CD4-positive, alpha-beta T cell treated with Interleukin-10 for 1 hour (primary cell): ENCODE data around the gene SORL1-AS1.
A peak's percentile ranks its signal among the peaks of the same experiment; 100 is the strongest.

Experiments
- DNase-seq: peaks from one replicate; pipeline ENCODE4 v3.0.0-alpha.2; 2020

SORL1-AS1 gene

DNA sequence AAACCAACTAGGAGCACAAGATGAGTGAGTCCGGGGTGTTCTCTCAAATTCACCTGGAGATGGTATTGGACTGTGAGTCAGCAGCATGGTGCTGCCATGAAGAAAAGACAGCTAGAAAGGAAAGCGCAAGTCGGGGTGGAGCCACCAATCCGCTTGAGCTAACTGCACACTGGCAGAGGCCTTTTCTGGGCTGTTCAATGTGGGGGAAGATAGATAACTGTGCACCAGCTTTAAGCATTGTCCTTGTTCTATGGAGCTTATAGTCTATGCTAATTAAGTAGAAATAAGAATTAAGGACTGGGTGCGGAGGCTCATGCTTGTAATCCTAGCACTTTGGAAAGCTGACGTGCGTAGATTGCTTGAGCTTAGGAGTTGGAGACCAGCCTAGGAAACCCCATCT lies 21.9 kb upstream of the SORL1-AS1 start:
- no peak for DNase-seq

DNA sequence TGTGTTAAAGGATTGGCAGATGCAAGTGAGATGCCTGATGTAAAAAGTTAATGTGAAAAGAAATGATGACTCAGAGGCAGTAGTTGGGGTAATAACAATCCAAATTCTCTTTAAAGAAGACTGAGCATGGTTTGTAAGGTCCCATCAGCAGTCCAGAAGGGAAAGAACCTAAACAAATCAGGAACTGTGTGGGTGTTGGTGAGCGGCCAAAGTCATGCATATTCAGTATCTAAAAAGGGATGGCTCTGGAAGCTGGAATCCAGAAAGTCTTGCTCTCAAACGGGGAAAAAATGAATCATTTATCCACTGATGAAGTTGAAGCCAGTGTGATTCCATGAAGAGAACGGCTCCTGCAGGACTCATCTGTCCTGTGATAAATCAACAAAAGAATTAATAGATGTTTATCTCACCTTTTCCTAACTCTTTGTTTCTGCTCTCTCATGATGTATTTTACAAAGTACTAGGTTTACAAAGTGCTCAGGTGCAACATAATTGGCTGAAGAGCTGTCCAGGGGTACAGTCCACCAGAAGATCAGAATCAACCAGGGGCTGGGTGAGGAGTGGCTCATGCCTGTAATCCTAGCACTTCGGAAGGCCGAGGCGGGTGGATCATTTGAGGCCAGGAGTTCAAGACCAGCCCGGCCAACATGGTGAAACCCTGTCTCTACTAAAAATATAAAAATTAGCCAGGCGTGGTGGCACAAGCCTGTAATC lies 20.5 kb upstream of the SORL1-AS1 start:
- no peak for DNase-seq

DNA sequence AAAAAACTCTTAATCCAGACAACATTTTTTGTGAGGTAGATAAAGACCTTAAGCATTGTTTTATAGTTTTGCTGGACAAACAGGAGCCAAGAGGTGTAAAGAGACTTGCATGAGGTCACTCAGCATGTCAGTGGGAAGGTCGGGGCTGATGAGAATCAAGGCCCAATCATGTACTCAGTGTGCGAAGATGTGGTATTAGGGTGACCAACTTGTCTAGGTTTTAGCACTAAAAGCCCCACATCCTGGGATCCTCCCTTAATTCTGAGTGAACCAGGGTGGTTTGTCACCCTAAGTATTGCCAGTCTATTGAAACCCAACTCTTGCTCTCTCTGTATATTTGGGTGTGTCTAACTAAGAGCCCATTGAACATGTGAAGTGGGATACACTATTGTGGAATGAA lies 19.5 kb upstream of the SORL1-AS1 start:
- no peak for DNase-seq

DNA sequence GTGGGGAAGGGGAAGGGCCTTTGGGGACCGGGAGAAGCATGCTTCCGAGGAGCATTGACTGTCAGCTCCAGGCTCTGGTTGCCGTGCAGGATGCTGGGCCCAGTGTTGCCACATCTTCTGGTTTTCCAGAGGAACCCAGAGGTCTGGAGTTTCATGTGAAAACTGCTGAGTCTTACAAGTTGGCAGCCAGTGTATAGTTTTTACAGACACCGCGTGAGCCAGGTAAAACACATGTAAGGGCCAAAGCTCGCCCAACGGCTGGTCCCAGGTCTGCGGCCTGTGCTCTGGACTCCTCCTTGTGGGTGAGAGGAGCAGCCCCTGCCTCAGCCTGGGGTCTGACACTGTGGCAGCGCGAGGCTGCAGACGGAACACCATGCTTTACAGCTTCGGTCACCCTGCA lies 18.4 kb upstream of the SORL1-AS1 start:
- no peak for DNase-seq

DNA sequence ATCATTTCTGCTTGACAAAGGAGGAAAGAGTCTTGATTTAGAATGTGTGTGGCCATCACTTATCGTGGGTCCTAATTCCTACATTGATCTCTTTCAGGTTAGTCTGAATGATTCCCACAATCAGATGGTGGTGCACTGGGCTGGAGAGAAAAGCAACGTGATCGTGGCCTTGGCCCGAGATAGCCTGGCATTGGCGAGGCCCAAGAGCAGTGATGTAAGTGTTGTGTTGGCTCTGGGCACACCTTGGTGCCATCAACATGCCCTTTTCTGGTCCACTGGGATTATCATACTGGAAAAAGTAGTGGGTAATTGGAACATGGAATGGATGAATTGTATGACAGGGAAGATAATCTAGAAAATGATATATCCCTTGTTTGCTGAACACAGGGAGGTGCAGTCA lies 17.1 kb upstream of the SORL1-AS1 start:
- no peak for DNase-seq

DNA sequence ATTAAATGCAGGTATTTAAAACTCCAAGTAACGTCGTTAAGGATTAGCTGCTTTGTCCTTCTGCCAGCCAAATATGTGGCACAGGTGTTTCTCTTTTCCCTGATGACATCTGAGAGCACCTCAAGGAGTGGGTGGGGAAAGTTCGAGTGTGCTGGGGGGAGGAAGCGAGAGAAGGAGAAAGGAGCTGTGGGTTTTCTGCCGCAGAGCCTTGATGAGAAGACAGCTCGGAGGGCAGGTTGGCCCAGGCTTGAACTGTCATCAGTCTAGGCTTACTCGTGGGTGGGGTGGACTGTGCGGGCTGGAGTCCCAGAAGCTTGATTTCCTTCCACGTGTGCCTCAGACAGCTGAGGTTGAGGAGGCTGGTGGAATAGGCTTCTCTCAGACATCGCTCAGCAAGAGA lies 15.2 kb upstream of the SORL1-AS1 start:
- peak; percentile 77 for DNase-seq

DNA sequence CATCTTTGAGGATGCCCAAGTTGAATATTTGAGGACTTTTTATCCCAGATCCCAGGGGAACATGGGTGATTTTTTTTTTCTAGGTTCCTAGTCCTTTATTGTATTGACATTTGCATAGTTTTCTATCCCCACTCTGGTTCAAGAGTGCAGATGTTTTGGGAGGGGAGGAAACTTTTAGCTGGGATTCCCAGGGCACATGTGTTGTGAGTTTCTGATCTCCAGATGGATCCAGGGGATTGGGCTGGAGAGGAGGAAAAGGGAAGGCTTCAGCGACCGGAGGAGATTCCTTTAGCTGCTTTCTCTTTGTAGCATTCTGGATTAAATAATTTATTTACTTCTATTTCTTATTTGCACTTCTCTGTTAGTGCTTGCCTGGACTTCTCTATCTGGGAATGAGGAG lies 14.7 kb upstream of the SORL1-AS1 start:
- DNase-seq, result no peak

DNA sequence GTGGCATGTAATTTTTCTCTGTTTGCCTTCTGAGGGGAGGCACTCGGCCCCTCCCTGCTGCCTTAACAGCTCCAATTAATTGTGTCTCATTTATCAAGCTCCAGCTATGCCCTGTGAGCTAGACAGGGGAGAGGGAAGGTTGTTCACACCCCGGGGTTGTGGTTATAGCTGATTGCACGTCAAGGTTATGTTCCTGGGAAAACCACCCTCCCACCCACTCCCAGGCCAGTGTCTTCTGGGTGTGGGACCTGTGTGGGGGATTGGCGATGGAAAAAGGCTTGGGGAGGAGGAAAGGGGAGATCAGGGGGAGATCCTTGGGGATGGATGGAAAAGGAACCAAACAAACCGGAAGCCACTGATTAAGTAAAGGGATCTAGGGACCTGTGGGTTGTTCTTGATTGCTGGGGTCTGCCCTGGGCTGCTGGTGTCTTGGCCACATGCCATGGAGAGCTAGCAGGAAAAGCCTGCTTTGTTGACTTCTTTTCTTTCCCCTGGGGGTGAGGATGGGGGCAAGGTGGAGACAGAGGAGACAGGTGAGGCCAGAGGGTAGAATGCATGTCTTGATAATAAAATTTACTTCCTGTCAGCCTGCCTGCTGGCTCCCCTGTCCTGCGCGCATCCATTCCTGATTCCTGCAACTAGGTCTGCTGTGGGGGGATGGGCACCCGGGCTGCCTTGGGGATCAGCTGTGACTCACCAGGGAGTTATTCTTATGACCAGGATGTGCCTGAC lies 13.5 kb upstream of the SORL1-AS1 start:
- DNase-seq, result peak; percentile 47

DNA sequence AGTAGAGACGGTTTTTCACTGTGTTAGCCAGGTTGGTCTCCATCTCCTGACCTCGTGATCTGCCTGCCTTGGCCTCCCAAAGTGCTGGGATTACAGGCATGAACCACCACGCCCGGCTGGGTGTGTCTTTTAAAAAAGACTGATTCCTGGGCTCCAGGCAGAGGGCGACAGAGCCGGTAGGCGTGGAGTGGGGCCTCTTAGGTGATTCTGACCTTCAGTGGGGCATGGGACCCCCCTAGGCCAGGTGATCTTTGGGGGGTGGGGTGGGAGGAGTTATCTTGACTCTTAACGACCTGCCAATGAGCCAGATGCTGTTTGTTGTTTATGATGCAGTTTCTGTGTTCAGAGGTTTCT lies 12.9 kb upstream of the SORL1-AS1 start:
- DNase-seq, result no peak

DNA sequence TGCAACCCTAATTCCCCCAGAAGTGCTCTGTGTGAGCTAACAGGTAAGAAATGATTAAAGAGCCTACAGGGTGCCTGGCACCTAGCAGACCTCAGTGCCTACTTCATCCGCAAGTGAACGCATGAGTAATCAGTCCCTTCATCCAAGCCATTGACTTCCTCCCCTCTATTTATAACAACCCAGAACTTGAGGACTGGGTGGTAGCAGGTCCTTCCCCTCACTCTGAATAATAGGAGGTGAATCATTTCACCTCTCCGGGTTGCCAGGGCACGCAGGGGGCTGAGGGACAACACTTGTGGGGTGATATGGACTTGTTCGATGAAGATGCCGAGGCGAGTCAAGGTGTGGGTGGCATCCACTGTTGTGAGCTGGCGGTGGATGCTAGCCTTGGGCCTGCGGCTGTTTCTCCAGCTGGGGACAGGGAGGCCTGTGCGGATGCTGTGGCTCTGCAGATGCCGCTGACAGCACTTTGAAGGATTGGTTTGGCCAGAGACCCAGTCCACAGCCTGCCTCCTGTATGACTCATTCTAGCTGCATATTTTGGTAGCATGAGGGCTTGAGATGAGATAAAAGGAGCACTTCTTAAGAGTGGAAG lies 11.7 kb upstream of the SORL1-AS1 start:
- DNase-seq, result peak; percentile 68

DNA sequence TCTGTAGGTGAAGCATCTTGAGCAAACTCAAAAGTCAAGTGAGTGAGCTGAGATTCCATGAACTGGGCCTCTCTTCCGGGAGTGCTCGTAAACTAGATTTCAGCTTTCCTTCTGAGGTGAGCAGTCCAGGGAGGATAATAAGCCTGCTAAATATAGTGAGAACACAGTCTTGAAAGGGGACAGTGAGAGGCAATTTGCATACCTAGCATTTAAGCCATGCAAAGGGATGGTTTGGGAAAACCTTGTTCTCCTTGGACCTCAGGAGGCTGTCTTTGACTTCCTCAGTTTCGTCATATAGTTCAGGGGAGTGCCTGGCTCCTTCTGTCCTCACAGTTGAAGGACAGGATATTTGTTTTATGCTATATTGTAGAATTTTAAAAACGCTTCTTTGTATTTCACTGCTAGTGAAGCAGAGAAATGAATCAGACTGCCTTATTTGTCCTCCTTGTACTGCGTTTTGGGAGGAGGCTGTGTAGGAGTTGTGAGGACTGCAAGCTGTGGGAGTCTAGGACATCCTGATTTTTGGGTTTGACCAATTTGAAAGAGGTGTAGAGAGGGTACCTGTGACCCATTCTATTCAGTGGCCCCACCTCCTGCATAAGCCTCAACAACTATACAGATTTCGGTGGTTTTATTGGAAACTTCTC lies 11.0 kb upstream of the SORL1-AS1 start:
- DNase-seq, result no peak

DNA sequence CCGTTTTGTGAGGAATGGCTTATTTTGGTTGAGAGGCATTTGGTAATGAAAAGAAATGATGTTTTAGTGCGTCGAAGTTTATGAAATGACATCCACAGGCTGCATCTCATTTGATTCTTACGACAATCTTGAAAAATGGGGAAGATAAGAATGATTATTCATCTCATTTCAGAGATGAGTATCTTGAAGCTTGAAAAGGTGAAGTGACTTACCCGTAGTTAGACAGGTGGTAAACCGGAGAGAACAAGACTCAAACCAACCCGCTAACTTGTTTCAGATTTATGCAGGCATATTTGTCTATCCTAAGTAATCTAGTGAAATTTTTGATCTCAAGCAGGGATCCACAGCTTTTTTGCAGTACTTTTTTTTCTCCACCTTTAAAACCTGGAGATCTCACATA lies 9.1 kb upstream of the SORL1-AS1 start:
- no peak for DNase-seq

DNA sequence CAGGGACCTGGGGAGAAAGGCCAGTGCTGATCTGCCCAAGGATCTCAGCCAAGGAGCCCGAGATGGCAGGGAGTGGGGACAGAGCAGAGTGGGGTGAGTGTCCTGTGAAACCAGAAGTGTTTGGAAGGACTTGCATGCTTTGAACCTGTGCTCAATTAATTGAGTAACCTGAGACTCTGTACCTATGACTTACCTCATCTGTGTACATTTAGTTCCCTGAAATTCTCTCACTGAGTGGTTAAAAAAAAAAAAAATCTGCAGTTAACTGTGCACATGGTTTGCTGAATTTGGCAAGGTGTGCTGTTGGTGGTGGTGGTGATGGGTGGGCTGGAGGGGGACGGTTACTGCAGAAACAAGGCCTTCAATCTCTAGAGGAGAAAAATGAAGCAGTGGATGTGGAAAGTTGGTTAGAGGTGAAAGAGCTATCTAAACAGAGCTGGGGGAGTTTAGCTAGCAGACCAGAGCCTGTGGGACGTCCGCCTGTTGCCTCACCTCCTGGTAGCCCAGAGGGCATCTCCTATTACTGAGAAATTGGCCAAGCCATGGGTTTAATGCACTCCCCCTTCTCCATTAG lies 8.3 kb upstream of the SORL1-AS1 start:
- no peak for DNase-seq

DNA sequence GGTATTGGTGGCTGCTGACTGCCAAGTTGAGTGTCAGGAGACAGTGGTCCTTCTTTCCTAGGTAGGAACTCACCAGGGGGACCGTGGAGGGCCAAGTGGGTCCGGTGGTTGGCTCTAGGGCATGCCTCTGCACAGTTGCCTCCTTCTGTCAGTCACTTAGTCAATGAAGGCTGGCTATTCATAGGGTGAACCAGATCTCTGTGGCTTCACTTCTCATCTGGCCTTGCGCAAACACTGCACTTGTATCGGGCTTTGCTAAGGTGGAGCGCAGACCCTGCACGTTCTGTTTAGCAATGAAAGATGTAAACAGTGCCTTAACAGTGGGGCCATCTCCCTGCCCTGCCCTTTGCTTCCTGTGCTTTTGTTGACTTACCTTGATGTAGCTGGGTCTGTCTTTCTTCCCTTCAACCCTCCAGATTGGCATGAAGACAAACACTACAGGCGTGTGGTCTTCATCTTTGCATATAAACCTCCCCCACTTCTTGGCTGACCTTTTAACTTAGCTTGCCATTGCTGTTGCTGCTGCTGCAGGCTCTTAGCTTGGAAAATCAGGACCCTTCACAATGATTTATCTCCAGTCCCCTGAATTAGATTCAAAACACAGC lies 6.7 kb upstream of the SORL1-AS1 start:
- DNase-seq, result peak; percentile 53

DNA sequence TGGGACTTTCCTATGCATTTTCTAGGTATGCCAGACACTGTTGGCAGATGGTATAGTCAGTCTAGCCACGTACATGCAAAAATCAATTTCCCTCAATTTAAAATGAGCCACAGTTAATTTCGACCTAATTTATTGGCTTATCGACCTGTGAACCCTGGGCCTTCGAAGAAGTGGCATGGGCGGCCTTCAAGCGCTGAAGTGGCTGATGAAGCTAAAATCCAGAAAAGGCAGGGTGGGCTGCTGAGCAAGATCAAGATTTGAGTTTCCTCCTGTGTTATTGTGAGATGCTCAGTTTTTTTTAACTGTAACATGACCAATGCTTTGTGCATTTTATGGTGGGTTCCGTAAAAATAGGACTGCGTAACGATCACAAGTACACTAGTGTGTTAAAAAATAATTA lies 5.8 kb upstream of the SORL1-AS1 start:
- DNase-seq, result no peak

DNA sequence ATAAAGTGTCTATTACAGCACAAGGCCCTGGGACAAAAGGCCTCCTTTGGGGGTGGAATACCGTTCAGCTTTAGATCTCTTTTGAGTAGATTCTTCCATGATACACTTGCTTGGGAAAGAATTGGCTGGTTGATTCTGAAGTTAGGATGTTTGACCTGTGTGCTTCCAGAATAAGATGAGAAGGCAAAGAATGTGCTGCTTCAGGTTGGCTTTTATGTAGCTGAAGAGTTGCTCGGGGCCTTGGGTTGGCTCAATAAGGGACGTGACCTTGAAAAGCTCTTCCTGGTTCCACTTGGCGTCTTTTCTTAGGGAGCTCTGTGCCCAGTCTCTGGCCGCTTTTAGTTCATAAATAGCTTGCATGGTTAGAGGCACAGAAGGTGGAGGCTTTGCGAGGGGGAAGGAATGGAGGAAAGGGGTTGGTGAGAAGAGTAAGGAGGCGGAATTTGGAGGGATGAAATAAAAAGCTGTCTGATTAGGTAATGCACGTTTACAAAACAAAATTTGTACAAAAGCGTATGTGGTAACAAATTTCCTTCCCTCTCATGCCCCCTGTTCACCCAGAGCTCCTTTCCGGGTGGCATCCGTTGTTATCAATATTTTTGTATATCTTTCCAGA lies 4.2 kb upstream of the SORL1-AS1 start:
- DNase-seq, result no peak

DNA sequence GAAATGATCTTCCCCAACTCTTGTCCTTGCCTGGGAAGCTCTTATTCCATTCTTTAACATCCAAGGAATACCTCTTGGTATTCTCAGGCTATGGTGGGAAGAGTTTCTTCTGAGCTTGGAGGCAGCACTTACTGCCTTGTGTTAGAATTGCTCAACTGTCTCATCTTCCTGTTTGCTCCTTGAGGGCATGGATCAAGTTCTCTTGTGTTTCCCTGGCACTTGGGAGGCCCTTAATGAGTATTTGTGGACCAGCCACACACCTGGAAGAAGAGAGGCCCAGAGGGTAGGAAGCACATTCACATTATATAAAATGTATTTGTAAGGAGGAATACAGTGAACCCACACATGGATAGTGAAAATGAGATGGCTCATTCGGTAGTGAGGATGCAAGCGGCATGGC lies 3.4 kb upstream of the SORL1-AS1 start:
- DNase-seq, result no peak

DNA sequence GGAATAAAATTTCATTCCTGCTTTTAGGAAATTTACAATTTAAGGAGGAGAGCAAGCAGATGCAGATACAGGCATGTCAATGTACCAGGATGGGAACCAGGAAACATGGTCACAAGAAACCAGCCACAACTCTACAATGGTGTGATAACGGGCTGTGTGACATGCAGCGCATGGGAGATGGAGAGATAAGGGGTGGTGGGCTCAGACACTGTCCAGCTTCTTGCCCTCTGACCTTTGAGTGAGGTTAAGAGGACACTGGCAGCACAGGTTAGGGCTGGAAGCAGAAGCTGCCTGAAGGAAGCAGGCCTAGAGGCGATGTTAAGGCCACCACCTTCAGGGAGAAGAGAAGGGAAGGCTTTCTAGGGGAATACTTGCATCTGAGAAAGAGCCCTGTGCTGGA lies 2.3 kb upstream of the SORL1-AS1 start:
- no peak for DNase-seq

DNA sequence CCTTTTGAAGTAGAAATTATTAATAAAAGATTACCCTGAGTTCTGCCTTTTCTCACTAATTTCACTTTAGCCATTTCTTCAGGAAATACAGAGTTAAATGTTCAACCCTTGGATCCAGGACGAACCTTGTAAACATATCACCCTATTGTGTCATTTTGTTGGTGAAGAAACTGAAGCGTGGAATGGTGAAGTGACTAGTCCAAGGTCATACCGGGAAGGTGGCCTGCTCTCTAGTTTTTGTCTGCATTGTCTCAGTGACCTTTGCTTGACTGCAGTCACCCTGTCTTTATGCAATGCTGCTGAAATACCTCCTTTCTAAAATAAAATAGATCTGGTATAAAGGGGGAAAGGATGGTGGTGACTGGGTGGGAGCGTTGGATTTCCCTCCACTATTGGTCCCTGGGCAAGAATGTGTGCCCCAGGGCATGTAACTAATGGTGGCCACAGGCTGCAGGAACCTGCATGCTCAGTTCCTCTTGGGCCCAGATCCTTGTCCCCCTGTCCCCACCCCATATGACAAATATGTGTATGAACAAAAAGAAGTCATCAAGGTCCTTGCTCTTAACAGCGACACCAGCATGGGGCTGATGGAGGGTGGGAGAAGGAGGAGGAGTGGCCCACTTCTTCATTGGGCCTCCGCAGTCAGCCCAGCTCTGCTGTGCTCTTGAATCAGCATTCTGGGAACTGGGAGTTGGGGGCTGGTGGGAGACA lies 977 bp upstream of the SORL1-AS1 start:
- DNase-seq, result no peak

DNA sequence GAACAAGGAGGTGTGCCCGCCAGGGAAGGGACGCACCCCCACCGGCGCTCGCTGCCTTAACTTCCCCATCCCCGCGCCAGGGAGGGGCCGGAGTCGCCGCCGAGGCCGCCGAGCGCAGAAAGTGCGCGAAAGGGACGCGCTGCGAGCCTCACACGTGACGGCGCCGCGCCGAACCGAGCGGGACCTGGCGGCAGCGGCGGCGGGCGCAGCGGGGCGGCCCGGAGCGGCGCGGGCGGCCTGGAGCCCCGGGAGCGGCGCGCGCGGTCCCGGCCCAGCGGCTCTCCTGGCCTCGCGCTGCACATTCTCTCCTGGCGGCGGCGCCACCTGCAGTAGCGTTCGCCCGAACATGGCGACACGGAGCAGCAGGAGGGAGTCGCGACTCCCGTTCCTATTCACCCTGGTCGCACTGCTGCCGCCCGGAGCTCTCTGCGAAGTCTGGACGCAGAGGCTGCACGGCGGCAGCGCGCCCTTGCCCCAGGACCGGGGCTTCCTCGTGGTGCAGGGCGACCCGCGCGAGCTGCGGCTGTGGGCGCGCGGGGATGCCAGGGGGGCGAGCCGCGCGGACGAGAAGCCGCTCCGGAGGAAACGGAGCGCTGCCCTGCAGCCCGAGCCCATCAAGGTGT lies 670 bp downstream of the SORL1-AS1 start, which contains the start of gene SORL1:
Gene SORL1 (plus strand): TSS at position 329 of the 623 bp plus-strand sequence. CDS start 18 bp downstream, at position 347.
- DNase-seq, result peak; percentile 76
